Hematopoietic multipotent progenitor cell treated with erythropoietin and hydrocortisone succinate and interleukin-3 and kit ligand, for 4 days (in vitro differentiated cells): Measurements from ENCODE around the gene NR5A1.

Experiments used
- DNase-seq: peaks from one replicate; pipeline ENCODE4 v3.0.0-alpha.2; 2015

The NR5A1 gene

GRCh38 chr9:124506931-124507879, at the start of gene NR5A1:
NR5A1 (minus strand) TSS chr9:124507399; CDS start chr9:124503395, 4,004 bp downstream.
- DNase-seq: no peak

GRCh38 chr9:124555043-124555442, 47.8 kb upstream of the NR5A1 start:
- DNase-seq: no peak

GRCh38 chr9:124553738-124554137, 46.5 kb upstream of the NR5A1 start:
- DNase-seq: no peak

GRCh38 chr9:124552273-124552605, 45.0 kb upstream of the NR5A1 start:
- no peak for DNase-seq

- DNase-seq: peak; percentile 77
These were observed 44.5 kb upstream of the NR5A1 start for GRCh38 chr9:124551472-124552272.

GRCh38 chr9:124550072-124550471, 42.9 kb upstream of the NR5A1 start:
- DNase-seq: no peak

- peak; percentile 21 for DNase-seq
These were observed 41.8 kb upstream of the NR5A1 start for GRCh38 chr9:124549016-124549415.

- DNase-seq: no peak
These were observed 37.3 kb upstream of the NR5A1 start for GRCh38 chr9:124544535-124544934.

GRCh38 chr9:124541824-124542223, 34.6 kb upstream of the NR5A1 start:
- no peak for DNase-seq

- DNase-seq: peak; percentile 56
These were observed 30.7 kb upstream of the NR5A1 start for GRCh38 chr9:124537926-124538325.

- no peak for DNase-seq
These were observed 28.6 kb upstream of the NR5A1 start for GRCh38 chr9:124535846-124536245.

GRCh38 chr9:124532897-124533296, 25.7 kb upstream of the NR5A1 start:
- no peak for DNase-seq

- no peak for DNase-seq
These were observed 23.9 kb upstream of the NR5A1 start for GRCh38 chr9:124531115-124531514.

- no peak for DNase-seq
These were observed 23.0 kb upstream of the NR5A1 start for GRCh38 chr9:124530246-124530645.

GRCh38 chr9:124527781-124528180, 20.6 kb upstream of the NR5A1 start:
- DNase-seq: no peak

GRCh38 chr9:124526174-124526573, 19.0 kb upstream of the NR5A1 start:
- DNase-seq: no peak

GRCh38 chr9:124522121-124523098, 15.2 kb upstream of the NR5A1 start:
- no peak for DNase-seq

GRCh38 chr9:124521142-124521541, 13.9 kb upstream of the NR5A1 start:
- DNase-seq: no peak

- no peak for DNase-seq
These were observed 13.0 kb upstream of the NR5A1 start for GRCh38 chr9:124520206-124520596.

- no peak for DNase-seq
These were observed 10.9 kb upstream of the NR5A1 start for GRCh38 chr9:124518116-124518515.

- DNase-seq: no peak
These were observed 10.4 kb upstream of the NR5A1 start for GRCh38 chr9:124517600-124517999.

- no peak for DNase-seq
These were observed 7.7 kb upstream of the NR5A1 start for GRCh38 chr9:124514874-124515273.

- no peak for DNase-seq
These were observed 6.9 kb upstream of the NR5A1 start for GRCh38 chr9:124514125-124514524.
